Right kidney (tissue), 9 donors: Measurements from ENCODE around the gene OR2AE1.
A peak's percentile ranks its signal among the peaks of the same experiment; 100 is the strongest.
"Not testable (repeated sequence)": the region's sequence is repeated elsewhere in the genome, so short reads cannot be mapped to it uniquely, and the experiment has no call there.

Source experiments
- DNase-seq: peaks from one replicate; pipeline ENCODE4 v3.0.0-alpha.2; 2016
- long read RNA-seq, 8 donors: transcript quantifications; one replicate each; lab custom pipeline, GENCODE V29; 2026

Gene OR2AE1, protein sequence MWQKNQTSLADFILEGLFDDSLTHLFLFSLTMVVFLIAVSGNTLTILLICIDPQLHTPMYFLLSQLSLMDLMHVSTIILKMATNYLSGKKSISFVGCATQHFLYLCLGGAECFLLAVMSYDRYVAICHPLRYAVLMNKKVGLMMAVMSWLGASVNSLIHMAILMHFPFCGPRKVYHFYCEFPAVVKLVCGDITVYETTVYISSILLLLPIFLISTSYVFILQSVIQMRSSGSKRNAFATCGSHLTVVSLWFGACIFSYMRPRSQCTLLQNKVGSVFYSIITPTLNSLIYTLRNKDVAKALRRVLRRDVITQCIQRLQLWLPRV
- long read RNA-seq, donor 1, result 0 reads
- long read RNA-seq, donor 2, result 0 reads
- long read RNA-seq, donor 3, result 0 reads
- long read RNA-seq, donor 4, result 0 reads
- long read RNA-seq, donor 5, result 0 reads
- long read RNA-seq, donor 6, result 0 reads
- long read RNA-seq, donor 7, result 0 reads
- long read RNA-seq, donor 8, result 0 reads

DNA sequence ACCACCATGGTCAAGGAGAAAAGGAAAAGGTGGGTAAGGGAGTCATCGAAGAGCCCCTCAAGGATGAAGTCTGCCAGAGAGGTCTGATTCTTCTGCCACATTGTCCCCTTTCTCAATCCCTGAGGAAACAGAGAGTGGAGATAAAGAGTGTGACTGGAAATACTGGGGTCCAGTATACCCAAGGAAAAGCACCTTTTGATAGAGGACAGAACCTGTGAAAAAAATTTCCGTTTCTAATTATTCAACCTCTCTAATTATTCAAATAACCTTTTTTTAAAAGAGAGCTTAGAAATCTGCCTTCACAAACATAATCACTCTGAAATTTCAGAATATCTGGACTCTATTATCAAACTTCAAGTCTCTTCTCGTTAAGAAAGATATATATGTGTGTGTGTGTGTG lies at the start of gene OR2AE1:
TSS of gene OR2AE1 (minus strand) at position 101 of the 400 bp plus-strand sequence. CDS start at position 101, 0 bp downstream.
- DNase-seq, result no peak

DNA sequence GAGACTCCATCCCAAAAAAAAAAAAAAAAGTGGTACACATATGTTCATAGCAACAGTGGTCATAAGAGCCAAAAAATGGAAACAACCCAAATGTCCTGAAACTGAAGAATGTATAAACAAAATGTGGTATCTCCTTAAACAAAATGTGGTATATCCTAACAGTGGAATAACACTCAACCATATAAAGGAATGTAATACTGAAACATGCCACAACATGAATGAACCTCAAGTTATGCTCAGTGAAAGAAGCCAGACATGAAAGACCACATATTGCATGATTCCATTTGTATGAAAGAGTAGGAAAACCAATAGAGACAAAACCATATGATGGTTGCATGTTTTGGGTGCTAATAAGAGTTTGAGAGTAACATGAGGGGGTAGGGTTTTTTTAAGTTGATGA lies 49.5 kb upstream of the OR2AE1 start:
- no peak for DNase-seq

DNA sequence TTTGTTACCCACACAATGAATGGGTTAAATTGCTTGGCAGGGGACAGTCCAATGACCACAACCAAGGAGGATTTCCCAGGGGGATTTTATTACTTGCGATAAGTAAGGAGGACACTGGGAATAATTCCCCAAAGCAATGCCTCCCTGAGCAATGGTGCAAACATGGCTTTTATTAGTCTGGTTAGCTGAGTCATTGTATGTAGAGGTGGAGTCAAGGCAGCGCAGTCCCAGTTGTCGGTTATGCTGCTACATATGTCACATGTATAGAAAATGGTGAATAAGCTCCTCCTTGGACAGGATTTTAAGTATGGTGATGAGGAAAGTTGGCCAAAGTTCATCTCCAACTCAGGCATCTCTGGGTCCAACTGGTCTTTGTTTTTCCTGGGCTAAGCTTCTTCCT lies 46.4 kb upstream of the OR2AE1 start:
- no peak for DNase-seq

DNA sequence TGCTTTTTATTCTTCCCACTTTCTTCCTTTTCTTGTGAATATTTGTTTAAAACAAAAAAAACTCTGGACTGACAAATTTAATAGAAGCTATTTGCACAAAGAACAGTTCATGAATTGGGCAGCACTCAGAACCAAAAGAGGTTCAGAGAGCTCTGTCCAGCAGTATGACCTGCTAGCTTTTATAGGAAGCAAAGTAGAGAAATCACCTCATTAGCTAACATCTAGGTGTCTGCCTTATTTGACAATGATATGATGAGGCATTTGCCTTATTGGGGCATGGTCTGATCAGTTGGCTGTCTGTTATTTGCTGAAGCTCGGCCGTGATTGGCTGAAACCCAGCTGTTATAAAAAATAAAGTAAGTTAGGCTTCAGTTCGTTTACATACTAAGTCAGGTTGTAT lies 43.3 kb upstream of the OR2AE1 start:
- DNase-seq, result no peak

DNA sequence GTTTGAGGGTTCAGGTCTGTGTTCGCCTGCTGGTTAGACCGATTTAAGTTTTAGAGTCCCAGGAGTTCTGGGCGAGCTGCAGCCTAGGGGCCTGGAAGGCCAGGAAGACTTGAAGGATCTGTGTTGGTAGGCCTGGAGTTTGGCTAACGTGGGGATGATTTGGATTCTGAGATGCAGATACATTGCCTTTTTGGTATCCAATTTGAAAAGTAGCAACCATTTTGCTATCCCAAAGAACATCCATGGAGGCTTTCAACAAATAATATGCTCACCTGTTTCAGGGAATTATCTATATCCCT lies 42.9 kb upstream of the OR2AE1 start:
- no peak for DNase-seq

DNA sequence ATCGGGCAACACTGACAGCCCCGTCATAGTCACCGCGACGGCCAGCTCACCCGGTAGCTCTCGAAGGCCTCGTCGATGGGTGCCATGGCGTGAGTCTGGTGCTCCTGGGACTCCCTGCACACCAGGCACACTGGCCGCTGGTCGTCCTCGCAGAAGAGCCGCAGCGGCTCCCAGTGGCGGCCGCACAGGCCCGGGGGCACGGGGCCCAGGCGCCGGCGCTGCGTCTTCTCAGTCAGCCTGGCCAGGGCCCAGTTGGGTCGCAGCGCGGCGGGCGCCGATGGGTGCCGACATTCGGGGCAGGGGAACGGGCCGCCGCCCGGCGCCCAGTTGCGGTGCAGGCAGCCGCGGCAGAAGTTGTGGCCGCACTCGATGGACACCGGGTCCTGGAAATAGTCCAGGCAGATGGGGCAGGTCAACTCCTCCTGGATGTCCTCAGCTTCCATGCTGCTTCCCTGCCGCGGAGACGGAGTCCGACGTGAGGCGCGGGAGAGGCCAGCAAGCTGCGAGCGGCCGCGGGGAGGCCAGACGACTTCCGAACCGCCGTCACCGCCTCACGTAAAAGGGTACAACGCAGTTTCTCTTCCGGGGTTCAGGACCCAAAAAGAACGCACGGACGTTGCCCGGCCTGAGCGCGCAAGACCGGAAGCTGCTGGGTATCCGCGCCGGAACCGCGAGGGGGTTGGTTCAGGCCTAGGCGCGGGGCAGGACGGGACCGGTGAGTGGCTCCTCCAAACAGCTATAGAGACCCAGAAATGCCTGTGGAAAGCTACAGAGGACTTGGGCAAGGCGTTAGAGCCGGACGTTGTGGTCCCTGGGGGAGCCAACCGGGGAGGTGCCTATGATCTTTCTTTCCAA lies 42.4 kb upstream of the OR2AE1 start, which contains the start of gene TRIM4:
TSS of gene TRIM4 (minus strand) at position 572 of the 855 bp plus-strand sequence. CDS start at position 443, 129 bp downstream.
- DNase-seq, result peak; percentile 94

DNA sequence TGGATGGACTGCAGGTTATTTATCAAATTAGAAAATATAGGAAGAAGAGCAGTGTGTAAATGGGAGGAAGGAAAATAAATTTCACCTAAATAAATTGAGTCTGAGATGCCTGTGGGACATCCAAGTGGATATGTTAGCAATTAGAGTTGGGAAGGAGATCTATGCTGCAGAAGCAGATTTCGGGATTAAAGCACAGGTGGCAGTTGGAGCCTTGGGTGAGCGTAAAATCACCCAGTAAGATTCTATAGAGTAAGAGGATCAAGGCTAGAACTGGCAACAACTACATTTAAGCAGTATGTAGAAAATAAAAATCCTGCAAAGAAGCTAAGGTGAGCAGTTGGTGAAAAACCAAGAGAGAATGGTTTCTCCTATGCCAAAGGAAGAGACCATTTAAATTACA lies 34.1 kb upstream of the OR2AE1 start:
- DNase-seq, result no peak

DNA sequence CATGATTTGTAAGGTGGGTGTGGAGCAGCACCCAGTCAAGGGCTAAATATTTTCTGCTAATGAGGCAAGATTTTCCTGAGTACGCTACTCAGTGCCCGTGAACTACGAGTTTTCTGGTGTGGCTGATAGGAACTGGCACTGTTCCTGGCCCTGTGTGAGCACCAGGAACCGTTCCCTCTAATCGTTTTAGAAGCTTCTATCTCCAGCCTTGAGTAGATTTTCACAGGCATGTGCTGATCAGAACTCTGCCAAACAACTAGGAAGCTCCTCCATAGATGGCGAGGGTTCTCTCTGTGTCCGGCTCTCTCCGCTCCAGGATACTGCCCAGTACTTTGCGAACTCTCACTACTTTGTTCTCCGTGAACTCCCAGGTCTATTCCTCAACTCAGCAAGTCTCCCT lies 24.7 kb upstream of the OR2AE1 start:
- no peak for DNase-seq

DNA sequence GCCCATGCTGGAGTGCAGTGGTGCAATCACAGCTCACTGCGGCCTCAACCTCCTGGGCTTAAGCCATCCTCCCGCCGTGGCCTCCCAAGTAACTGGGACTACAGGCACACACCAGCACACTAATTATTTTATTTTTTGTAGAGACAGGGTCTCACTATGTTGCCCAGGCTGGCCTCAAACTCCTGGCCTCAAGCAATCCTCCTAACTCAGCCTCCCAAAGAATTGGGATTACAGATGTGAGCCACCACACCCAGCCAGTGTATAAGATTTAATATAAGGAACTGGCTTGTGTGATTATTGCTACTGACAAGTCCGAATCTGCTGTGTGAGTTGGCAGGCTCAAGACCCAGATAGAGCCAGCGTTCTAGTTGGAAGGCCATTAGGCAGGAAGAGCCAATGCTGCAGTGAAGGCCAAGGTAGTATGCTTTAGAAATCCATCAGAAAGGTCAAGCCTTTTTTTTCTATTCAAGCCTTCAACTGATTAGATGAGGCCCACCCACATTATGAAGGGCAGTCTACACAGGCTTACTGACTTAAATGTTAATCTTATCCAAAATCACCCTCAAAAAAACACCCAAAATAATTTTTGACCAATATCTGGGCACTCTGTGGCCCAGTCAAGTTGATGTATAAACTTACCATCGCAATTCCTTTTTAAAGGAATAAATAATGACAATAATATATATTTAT lies 23.1 kb upstream of the OR2AE1 start:
- DNase-seq, result no peak

DNA sequence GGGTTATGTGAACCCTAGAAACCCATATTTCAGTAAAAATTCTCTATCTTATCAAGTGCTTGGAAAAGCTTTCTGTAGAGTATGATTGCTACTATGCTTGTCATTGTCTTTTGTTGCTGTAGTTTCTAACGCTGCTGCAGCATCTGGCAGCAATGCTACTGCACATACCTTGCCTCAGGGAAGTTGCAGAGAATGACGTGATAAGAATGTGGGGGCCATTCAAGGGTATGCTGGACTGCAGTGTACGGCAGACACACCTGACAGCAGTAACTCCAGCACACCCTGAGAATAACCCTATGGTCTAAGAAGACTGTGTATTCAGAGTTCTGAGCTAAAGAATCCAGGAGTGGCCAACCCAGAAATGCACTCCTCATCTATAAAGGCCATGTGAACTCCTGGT lies 22.0 kb upstream of the OR2AE1 start:
- no peak for DNase-seq

DNA sequence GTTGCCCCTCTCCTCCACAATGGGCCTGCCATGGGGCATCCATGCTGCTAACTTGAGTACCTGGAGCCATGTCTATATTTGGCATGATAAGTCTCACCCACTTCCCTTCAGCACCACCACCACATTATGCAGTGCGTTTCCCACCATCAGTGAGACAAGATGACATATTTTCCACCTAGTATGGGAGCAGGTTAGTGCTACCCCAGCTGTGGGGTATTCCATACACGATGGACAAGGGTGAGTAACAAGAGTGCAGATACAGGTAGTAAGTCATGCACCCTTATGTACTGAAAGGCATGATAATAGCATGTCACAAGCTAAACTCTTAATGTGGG lies 21.2 kb upstream of the OR2AE1 start:
- no peak for DNase-seq

DNA sequence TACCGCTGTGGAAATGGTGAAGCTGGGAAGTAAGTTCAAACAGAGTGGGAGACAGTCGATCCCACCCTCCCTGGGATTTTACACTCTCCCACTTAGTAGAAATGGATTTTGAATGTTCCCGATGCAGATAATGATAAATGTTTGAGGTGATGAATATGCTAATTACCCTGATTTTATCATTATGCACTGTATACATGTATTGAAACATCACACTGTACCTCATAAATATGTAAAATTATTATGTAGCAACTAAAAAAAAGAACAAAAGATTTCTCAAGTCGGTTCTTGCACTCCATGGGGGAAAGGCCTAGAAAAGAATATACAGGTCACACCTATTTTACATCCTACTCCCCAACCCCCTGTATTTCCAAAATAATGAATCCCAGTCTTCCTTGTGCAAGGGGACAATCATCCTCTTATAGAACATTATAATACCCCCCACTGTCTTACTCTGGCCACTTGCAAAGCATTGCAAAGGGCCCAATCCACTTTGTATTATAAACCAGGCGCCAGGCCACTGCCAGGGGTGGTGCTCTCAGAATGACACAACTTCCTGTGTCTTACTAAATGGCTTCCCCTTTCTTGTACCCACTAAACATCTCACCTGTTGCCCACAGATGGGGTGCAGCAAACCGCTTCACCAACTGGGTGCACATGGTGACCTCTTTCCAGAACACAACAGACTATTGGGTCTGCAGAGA lies 20.6 kb upstream of the OR2AE1 start:
- DNase-seq, result no peak

DNA sequence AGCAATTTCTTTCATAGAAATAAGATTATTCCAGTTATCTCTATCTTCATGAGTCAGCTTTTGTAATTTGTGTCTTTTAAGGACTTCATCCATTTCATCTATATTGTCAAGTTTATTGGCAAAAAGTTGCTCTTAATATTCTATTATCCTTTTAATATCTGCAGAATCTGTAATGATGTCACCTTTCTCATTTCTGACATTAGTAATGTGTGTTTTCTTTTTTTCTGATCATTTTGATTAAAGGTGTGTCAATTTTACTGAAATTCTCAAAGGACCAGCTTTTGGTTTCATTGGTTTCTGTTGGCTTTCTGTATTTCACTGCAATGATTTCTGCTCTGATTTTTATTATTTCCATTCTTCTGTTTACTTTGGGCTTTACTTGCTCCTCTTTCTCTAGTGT lies 17.9 kb upstream of the OR2AE1 start:
- DNase-seq, result no peak

DNA sequence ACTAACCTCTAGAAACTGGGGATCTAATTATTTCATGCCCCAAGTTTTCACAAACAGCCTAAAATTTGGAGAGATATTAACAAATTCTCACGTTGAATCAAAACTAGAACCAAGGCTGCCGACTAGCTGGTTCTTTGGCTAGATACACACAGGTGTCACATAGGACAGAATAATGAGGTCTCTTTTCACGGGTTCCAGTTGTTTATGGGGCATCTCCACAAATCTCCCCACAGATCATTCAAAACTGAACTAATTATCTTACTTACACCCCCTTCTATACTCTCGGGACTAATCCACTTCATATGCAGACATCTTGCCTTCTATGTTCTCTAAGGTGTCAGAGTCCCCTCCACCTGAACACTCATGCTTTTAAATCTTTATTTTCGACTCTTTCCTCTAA lies 16.4 kb upstream of the OR2AE1 start:
- no peak for DNase-seq

DNA sequence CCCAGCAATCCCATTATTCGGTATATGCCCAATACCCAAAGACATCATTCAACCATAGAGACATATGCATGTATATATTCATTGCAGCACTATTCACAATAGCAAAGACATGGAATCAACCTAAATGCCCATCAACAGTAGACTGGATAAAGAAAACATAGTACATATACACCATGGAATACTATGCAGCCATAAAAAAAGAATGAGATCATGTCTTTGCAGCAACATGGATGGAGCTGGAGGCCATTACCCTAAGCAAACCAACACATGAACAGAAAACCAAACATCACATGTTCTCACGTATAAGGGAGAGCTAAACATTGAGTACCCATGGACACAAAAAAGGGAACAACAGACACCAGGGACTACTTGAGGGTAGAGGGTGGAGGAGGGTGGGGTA lies 13.5 kb upstream of the OR2AE1 start:
- DNase-seq, result not testable (repeated sequence)

DNA sequence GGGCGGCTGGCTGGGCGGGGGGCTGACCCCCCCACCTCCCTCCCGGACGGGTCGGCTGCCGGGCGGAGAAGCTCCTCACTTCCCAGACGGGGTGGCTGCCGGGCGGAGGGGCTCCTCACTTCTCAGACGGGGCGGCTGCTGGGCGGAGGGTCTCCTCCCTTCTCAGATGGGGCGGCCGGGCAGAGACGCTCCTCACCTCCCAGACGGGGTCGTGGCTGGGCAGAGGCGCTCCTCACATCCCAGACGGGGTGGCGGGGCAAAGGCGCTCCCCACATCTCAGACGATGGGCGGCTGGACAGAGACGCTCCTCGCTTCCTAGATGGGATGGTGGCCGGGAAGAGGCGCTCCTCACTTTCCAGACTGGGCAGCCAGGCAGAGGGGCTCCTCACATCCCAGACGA lies 11.5 kb upstream of the OR2AE1 start:
- not testable (repeated sequence) for DNase-seq

DNA sequence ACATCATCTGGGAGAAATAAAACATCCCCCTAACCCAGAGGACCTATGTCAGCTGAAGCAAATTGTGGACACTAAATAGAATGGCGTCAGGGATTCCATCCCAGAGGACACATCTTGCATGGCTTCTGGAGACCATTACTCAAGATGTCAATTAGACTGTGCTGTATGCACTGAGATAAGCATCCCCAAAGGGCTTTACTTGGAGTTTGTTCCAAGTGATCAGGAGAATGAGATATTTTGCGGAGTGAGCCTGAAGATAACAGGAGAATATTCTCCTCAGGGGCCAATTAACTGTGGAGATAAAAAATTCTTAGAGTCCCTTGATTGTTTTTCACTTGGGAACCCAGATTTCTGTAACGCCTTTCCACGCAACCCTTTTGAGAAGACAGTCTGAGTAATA lies 4.5 kb upstream of the OR2AE1 start:
- DNase-seq, result no peak

DNA sequence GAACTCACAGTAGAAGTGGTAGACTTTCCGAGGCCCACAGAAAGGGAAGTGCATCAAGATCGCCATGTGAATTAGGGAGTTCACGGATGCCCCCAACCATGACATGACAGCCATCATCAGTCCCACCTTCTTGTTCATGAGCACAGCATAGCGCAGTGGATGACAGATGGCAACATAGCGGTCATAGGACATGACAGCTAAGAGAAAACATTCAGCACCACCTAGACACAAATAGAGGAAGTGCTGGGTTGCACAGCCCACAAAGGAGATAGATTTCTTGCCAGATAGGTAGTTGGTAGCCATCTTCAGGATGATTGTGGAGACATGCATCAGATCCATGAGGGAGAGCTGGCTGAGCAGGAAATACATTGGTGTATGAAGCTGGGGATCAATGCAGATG lies 342 bp downstream of the OR2AE1 start:
- no peak for DNase-seq

DNA sequence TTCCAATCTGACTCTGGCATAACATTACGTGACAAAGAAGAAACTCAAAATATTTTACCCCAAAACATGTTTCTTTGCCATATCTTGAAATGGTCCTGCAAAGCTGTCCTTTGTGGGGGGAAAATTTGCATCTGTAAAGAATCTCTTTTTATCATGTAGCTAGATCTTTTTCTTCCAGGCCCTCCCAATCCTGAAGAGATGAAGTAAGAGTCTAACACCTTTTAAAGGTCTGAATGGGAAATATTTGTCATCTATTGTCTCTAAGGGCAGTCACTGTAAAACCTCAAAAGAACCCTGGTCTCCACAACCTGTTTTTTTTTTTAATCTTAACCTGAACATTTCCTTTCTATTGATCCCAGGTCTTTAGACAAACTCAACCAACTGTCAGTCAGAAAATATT lies 8.6 kb downstream of the OR2AE1 start:
- DNase-seq, result no peak

DNA sequence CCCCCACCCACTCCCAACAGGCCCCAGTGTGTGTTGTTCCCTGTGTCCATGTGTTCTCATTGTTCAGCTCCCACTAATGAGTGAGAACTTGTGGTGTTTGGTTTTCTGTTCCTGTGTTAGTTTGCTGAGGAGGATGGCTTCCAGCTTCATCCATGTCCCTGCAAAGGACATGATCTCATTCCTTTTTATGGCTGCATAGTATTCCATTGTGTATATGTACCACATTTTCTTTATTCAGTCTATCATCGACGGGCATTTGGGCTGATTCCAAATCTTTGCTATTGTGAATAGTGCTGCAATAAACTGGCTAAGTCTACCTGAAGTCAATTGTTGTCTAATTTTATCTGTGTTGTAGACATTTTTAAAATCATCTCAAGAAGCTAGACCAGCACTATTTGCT lies 9.4 kb downstream of the OR2AE1 start:
- DNase-seq, result not testable (repeated sequence)

DNA sequence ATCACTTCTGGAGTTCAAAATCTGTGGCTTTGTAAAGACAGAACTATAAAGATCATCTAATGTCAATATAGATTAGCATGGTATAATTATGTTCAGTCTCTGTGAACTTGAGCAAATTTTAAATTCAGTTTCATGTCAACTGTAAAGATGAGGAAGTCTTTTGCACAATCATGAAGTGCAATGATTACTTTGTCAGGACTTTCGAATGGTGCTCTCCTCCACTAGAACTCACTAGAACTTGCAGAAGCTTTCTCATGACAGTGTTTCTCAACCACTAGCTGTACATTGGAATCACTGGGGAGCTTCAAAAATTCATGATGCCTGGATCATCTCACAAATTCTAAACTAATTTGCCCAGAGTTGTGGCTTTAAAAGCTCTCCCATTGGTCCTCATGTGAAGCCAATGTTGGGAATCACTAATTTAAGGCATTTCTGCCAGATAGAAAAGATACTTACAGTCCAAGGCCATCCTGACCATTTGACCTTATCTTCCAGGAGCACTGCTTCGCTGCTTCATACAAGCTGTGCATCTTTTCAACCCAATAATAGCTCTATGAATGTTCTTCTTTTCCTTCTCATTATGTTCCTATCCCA lies 12.9 kb downstream of the OR2AE1 start:
- no peak for DNase-seq
